Spleen (tissue), 7 donors: ENCODE results near the gene PSMB9.

Source experiments
- POLR2A ChIP-seq, 3 donors: fragments of 450-650 bp; IDR thresholded peaks; one replicate each; pipeline ENCODE4 v1.5.1; 2017; ENCODE audit warnings: antibody characterized with exemption in 3 of 3, mild to moderate bottlenecking in 1 of 3
- POLR2AphosphoS5 ChIP-seq, 3 donors: sonication (generic); formaldehyde crosslinking; IDR thresholded peaks; one replicate each; pipeline ENCODE4 v1.5.1; 2017; ENCODE audit warnings: antibody characterized with exemption in 3 of 3
- TF ChIP-seq, protein P1 (sequence below), 11 experiments: fragments of 200-600 bp in 7 of 11; fragments of 450-650 bp in 4 of 11; sonication (generic) in 4 of 11; IDR thresholded peaks in 8 of 11; conservative IDR thresholded peaks in 3 of 11; 1 replicate in 7 of 11; 2 replicates in 4 of 11; pipeline versions ENCODE4 v1.4.0 to v1.8.0; 2016 to 2021; ENCODE audit warnings: antibody characterized with exemption in 11 of 11, inconsistent platforms in 4 of 11, mild to moderate bottlenecking in 1 of 11
- donor health status: DM: no; HTN: no; CAD: no; lungs with moderate emphysema.
- donor health status: DM: no; HTN: no; CAD: no.
- donor health status: DM: no; HTN: no; CAD: no.

DNA sequence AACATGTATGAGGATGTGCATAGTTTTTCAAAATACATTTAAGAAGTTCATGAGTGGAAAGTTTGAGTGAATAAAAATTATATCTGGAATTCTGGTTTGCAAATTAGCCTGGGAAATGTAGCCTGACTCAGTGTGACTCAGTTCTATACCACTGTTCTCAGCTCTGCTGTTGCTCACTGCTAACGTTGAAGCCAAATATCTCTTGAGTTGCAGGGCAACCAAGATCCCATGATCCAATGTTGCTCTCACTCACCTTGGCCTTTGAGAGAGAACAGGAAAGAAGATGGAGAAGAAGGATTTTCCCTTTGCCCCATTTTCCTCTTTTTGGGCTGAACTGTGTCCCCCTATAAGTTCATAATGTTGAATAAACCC lies 28.9 kb downstream of the PSMB9 start:
- no peak for TF ChIP-seq POLR2A (IDR thresholded peaks at IDR 0.05)
- TF ChIP-seq, protein P1, sequence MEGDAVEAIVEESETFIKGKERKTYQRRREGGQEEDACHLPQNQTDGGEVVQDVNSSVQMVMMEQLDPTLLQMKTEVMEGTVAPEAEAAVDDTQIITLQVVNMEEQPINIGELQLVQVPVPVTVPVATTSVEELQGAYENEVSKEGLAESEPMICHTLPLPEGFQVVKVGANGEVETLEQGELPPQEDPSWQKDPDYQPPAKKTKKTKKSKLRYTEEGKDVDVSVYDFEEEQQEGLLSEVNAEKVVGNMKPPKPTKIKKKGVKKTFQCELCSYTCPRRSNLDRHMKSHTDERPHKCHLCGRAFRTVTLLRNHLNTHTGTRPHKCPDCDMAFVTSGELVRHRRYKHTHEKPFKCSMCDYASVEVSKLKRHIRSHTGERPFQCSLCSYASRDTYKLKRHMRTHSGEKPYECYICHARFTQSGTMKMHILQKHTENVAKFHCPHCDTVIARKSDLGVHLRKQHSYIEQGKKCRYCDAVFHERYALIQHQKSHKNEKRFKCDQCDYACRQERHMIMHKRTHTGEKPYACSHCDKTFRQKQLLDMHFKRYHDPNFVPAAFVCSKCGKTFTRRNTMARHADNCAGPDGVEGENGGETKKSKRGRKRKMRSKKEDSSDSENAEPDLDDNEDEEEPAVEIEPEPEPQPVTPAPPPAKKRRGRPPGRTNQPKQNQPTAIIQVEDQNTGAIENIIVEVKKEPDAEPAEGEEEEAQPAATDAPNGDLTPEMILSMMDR (IDR thresholded peaks at IDR 0.05 in 8 of 11, conservative IDR thresholded peaks at IDR 0.05 in 3 of 11) = no peak
- no peak for TF ChIP-seq POLR2AphosphoS5 (IDR thresholded peaks at IDR 0.05)
